ENCODE results near the gene UBE2E2.

GRCh38 chr3:23376516-23377248 lies 173.6 kb downstream of the UBE2E2 start:
- no peak for TF ChIP-seq CTCF (IDR thresholded peaks at IDR 0.05)
- no peak for TF ChIP-seq POLR2A (IDR thresholded peaks at IDR 0.05)
- no peak for TF ChIP-seq POLR2AphosphoS5 (IDR thresholded peaks at IDR 0.05)
